ENCODE measurements around the gene BCAS3.

Gene BCAS3

DNA sequence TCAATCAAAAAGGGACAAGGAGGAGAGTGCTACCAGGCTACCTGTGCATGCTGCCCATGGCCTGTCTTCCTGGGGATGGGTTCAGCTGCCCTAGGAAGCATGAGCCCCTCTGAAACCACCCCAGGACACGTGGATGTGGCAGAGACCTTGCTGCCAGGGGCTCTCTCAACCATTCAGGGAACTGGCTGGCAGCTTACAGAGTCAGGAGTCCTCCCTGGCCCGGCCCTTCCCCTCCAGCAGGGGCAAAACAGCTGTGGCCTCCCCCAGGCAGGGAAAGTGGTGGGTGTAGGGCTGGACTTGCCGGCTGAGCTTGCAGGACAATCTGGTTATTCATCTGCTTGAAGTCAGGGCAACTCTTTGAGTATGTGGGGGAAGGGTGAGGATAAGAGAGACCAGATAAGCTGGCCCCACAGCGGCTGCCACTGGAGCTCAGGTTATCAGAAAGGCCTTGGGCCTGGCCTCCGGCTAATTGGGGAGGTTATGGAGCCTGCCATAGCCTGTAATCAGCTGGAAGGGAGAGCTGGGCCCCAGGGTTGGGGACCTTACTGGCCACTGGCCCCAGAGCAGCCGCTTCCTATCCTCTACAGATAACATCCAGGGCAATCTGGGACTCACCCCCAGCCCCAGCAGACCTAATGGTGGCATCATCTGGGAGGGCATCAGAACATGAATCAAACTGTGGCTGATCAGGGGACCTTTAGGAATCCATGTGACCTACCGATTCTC is 716.4 kb downstream of the BCAS3 start:
- H3K4me3 ChIP-seq: no peak overlapping the region
- no peaks in the 10 kb centered on the region for H3K36me3 ChIP-seq
- peaks cover 60% of the 10 kb centered on the region for H3K27me3 ChIP-seq
- H3K9ac ChIP-seq: no peak overlapping the region
- no peak overlapping the region for H3K27ac ChIP-seq
- peaks cover 50% of the 10 kb centered on the region for H4K20me1 ChIP-seq
- H3K4me1 ChIP-seq: peaks cover 4% of the 10 kb centered on the region
- H3K4me2 ChIP-seq: no peak overlapping the region
- H3K9me3 ChIP-seq: peaks cover 10% of the 10 kb centered on the region
- no peak for TF ChIP-seq Cebpa-rat (IDR thresholded peaks at IDR 0.05)

DNA sequence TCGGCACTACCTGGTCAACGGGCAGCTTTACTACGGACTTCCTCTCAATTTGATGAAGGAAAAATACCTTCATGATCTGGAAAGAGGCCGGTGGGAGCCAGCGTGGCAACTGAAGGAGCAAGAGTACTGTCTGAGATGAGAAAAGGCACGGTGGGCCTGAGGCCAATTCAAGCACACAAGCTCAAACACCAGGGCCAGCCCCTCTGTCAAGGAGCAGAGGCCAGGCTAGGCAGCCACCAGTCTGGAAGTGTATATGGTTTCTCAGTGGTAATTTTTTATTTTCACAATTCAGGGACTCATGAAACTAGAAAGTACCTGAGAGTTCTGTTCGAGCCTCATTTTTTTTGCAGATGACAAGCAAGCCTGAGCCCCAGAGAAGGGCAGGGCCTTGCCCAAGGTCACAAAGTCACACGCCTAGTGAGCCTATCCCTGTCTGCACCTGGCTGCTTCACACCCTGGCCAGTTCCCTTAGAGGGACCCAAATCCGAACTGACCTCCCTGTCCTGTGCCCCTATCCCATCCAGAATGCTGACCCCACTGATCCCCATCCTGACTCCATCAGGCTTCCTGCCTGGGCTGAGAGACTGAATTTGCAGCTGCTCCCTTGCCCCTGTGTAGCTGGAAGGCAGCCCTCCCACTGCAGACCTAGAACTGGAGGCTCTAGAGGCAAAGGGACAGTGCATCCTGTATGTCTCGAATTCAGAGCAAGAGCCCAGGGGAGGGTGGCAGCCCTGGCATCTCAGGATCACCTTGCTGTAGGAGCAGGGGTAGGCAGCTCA is 717.2 kb downstream of the BCAS3 start:
- H3K9me3 ChIP-seq: peaks cover 10% of the 10 kb centered on the region
- TF ChIP-seq Cebpa-rat (IDR thresholded peaks at IDR 0.05): no peak
- no peak overlapping the region for H3K4me2 ChIP-seq
- H3K36me3 ChIP-seq: no peaks in the 10 kb centered on the region
- peaks cover 58% of the 10 kb centered on the region for H4K20me1 ChIP-seq
- H3K4me3 ChIP-seq: no peak overlapping the region
- no peak overlapping the region for H3K27ac ChIP-seq
- H3K27me3 ChIP-seq: peaks cover 68% of the 10 kb centered on the region
- H3K9ac ChIP-seq: no peak overlapping the region
- H3K4me1 ChIP-seq: peaks cover 12% of the 10 kb centered on the region

DNA sequence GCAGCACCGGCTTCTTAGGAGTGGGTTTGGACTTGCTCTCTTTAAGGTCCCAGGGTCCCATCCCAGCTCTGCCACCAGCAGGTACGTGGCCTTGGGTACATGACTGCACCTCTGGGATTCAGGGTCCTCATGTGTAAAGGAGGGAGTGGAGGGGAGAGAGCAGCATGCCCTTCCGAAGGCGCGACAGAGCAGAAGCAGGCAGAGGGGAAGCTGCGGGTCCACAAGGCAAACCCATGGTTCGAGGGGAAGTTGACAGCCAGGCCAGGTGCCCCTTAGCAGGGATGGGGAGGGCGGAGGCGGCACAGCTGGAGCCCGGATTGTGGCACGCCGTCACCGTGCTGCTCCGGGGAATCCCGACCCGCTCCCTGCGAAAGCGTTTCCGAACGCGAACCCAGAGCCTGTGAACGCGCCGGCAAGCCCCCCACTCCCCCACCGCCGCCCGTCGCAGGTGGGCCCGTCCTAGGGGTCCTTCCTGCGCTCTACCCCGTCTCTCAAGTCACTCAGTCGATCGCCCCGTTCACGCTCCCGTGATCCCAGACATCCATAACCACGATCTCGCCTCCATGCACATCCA is 717.8 kb downstream of the BCAS3 start:
- Histone ChIP-seq H3K27me3 (peaks cover 74% of the 10 kb centered on the region), H3K27ac (no peak overlapping the region), H3K4me1 (peaks cover 16% of the 10 kb centered on the region), H3K4me2 (no peak overlapping the region), H4K20me1 (peaks cover 59% of the 10 kb centered on the region), H3K9ac (no peak overlapping the region), H3K36me3 (no peaks in the 10 kb centered on the region), H3K4me3 (no peak overlapping the region), H3K9me3 (peaks cover 10% of the 10 kb centered on the region)
- no peak for TF ChIP-seq Cebpa-rat (IDR thresholded peaks at IDR 0.05)

DNA sequence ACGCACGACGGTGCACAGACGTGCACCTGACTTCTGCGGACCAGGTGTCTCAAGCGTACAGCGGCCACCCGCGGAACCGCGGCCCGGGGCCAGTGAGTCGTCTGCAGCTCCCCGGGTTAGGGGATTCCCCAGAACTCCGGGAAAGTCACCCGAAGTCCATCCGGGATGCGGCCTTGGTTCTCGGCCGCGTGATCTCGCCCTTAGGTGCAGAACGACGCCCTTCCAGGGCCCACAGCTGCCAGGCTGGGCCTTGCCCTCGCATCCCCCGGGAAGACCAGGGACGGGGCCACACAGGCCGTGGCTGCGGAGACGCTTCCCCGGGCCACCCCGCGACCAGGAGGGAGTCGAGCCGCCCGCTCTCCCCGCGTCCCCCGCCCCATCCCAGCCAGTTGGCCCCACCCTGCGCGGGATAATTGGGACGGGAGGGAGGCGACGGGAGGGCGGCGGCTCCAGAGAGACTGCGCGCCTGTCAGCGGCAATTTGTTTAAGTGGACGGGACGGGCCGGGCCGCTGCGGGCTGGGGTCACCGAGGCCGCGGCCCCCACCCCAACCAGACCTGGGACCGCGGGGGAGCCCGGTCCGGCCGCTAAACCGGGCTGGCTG is 718.4 kb downstream of the BCAS3 start:
- Histone ChIP-seq H3K27me3 (peaks cover 80% of the 10 kb centered on the region), H4K20me1 (peaks cover 64% of the 10 kb centered on the region), H3K9ac (no peak overlapping the region), H3K4me1 (peaks cover 16% of the 10 kb centered on the region), H3K4me3 (no peak overlapping the region), H3K4me2 (no peak overlapping the region), H3K27ac (no peak overlapping the region), H3K9me3 (peaks cover 10% of the 10 kb centered on the region), H3K36me3 (no peaks in the 10 kb centered on the region)
- TF ChIP-seq Cebpa-rat (IDR thresholded peaks at IDR 0.05): no peak

DNA sequence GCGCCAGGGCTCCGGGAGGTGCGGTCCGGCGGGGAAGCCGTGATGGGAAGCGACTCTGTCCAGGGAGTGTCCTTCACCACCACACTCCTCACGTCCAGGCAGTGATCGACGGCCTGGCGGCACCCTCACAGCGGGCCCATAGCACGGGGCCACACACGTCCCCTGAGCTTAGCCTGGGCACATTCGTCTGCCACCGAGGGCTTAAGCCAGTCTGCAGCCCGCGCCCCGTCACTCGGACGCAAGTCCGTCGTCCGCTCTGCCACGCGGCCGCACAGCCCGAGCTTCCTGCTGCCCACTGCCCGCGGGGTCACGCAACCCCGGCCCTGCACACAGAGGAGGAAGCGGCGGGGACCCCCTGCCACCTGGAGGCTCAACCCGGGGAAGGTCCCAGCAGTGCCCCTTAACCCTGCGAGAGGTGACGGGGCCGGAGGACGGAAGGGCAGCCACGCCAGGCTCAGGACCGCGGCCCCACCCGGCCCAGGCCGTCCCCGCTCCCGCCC is 719.0 kb downstream of the BCAS3 start:
- Histone ChIP-seq H3K4me2 (no peak overlapping the region), H4K20me1 (peaks cover 69% of the 10 kb centered on the region), H3K27me3 (peaks cover 86% of the 10 kb centered on the region), H3K9me3 (peaks cover 10% of the 10 kb centered on the region), H3K27ac (no peak overlapping the region), H3K4me3 (no peak overlapping the region), H3K4me1 (peaks cover 16% of the 10 kb centered on the region), H3K36me3 (no peaks in the 10 kb centered on the region), H3K9ac (no peak overlapping the region)
- TF ChIP-seq Cebpa-rat (IDR thresholded peaks at IDR 0.05): no peak

DNA sequence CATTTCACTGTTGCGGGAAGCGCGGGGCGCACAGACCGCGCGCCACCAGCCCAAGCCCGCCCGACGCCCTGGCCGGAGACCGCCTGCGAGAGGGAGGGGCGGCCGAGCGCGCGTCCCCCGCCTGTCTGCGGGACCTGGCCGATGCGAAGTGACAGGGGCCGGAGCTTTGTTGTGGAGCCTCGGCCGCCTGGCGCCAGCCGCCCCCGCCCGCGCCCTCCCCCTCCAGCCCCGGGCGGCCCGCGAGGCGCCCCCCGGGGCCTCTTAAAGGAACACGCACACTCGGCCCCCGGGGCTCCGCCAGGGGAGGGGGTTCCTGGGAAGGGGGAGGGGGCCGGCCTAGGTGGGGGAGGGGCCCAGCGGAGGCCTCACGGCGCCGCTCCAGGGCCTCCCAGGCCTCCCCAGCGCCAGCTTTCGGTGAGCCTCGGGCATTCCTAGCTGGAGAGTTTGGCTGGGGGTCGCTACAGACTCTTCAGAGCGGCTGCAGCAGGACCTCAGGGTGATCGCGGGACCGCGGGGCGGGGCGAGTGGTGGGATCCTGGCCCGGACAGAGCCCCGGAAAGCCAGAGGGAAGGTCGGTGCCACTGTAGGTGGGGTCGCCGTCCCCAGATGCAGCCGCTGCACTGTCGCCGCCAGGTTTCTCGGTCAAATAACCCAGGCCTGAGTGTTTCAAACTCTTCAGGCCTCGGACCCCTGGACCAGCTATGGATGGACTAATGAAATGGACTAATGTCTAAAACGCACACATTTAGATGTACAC is 719.6 kb downstream of the BCAS3 start:
- Histone ChIP-seq H3K4me1 (peaks cover 16% of the 10 kb centered on the region), H3K36me3 (no peaks in the 10 kb centered on the region), H3K4me3 (no peak overlapping the region), H3K9ac (no peak overlapping the region), H3K27ac (no peak overlapping the region), H4K20me1 (peaks cover 75% of the 10 kb centered on the region), H3K27me3 (peaks cover 92% of the 10 kb centered on the region), H3K9me3 (peaks cover 10% of the 10 kb centered on the region), H3K4me2 (no peak overlapping the region)
- no peak for TF ChIP-seq Cebpa-rat (IDR thresholded peaks at IDR 0.05)

DNA sequence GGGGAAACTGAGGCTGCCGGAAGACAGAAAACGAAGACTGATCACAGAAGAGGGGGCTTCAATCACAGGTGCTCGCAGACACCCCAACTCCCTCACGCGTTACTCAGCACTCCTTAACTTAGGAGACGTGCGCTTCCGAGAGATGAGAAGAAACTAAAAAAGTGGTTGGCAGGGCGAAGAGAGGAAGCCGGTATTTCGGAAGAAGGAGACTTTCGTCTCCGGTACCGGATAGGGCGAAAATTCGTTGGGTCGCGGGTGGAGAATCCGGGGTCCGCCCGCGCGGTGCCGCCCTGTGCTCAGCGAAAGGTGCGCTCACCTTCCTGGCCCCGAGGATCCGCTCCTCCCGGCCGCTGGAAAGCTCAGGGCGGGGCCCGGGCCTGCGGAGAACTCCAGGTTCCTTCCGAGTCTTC is 721.1 kb downstream of the BCAS3 start:
- Histone ChIP-seq H3K4me1 (peaks cover 27% of the 10 kb centered on the region), H3K9me3 (peaks cover 10% of the 10 kb centered on the region), H3K4me2 (peak overlapping the region; percentile 90), H3K9ac (no peak overlapping the region), H4K20me1 (peaks cover 85% of the 10 kb centered on the region), H3K27ac (no peak overlapping the region), H3K27me3 (peaks cover 100% of the 10 kb centered on the region), H3K36me3 (no peaks in the 10 kb centered on the region), H3K4me3 (peak overlapping the region; percentile 62)
- no peak for TF ChIP-seq Cebpa-rat (IDR thresholded peaks at IDR 0.05)

DNA sequence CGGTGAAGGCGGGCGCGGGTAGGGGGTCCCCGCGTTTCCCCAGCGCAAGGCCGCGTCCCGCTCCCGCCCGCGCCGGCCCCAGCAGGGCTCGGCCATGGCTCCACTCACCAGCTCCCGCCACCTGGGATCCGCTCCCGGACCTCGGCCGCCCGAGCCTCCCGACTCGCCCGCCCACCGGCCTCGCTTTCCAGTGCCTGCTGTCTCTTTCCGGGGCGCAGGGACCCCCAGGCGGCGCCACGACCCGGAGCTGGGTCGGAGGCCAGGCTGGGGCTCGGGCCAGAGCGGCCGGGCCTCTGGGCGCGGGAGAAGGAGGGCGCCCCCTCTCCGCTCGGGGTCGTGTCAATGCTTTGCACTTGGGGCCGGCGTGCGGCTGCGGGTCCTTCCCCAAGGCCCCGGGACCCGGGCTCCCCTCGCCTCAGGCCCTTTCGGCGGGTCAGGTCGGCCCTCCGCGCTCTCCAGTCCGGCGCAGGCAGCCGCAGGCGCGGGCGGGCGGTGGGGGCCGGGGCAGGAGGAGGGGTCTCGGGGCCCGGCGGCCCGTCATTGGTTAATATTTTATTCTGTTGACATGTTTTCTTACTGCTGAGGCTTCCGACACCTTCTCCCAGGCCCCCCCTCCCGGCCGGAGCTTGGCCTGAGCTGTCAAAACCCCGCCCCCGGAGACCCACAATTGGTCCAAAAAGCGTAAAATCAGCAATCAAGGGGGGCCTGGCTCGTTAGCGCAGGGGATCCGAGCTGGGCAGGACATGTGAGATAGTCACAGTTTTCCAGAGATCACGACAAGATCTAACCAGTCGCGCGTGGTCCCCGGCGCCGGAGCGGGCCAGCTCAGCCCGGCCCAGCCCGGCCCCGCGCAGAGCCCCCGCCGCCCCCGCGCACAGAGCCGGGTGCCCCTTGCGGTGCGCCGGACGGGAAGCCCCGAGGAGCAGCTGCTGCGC is 721.7 kb downstream of the BCAS3 start, which contains the start of gene TBX2:
TBX2 (plus strand) TSS at position 713 of the 935 bp plus-strand sequence. CDS start 334 bp downstream, outside the sequence.
- H3K9me3 ChIP-seq: peaks cover 10% of the 10 kb centered on the region
- peaks cover 85% of the 10 kb centered on the region for H4K20me1 ChIP-seq
- H3K9ac ChIP-seq: no peak within 1 kb of the TSS
- H3K4me1 ChIP-seq: peaks cover 32% of the 10 kb centered on the region
- no peak for TF ChIP-seq Cebpa-rat (IDR thresholded peaks at IDR 0.05)
- peak within 1 kb of the TSS; percentile 62 for H3K4me3 ChIP-seq
- H3K36me3 ChIP-seq: no peaks in the 10 kb centered on the region
- peak within 1 kb of the TSS; percentile 90 for H3K4me2 ChIP-seq
- H3K27me3 ChIP-seq: peaks cover 100% of the 10 kb centered on the region
- no peak within 1 kb of the TSS for H3K27ac ChIP-seq

All from BLaER1 (cell line).